HepG2 (cell line): ENCODE results near the gene VTN. TPM values are rescaled to one million over a fixed set of nuclear protein-coding genes. Genes with fewer than 3 reads are reported as not detected.

Experiments
- ATAC-seq: fragments of 200-7000 bp; cut with Tn5 transposase; 3 replicates; pipeline ENCODE4 v1.9.1; 2020; ENCODE audit warnings: mild to moderate bottlenecking, moderate library complexity
- BruUV-seq: library from RNA; stranded (reverse); fragments of 400-500 nt; replicated peaks from 2 replicates; lab custom pipeline; 2021; lab: Mats Ljungman, UMichigan
- CTCF ChIA-PET: fragments of 300-600 bp; formaldehyde crosslinking; extraction: SDS; loops from one replicate; lab custom pipeline; 2021; ENCODE audit warnings: low total read pairs, inconsistent platforms, low intra/inter-chr PET ratio; lab: Yijun Ruan, JAX
- POLR2A ChIA-PET: fragments of 350-600 bp; sonication (Branson Sonifier 250); formaldehyde crosslinking; loops from one replicate; lab custom pipeline; 2020; ENCODE audit warnings: antibody characterized with exemption, inconsistent platforms; lab: Yijun Ruan, JAX
- DNase-seq: peaks from one replicate; pipeline ENCODE4 v3.0.0-alpha.2; 2015; ENCODE audit warnings: low spot score
- FAIRE-seq: peaks from 3 replicates; lab custom pipeline; 2011; peaks lifted over from hg19 to GRCh38; lab: Jason Lieb, UNC
- H2AFZ ChIP-seq: one replicate; pipeline ENCODE4 v1.6.1; 2011; ENCODE audit warnings: low read length, inconsistent platforms
- H3K27ac ChIP-seq: fragments of 300-600 bp; 3 replicates; pipeline ENCODE4 v1.8.0; 2011; ENCODE audit warnings: mixed run types, mild to moderate bottlenecking, mixed read lengths, low read length, inconsistent platforms; ENCODE audit not compliant: insufficient read depth; ENCODE audit errors: extremely low read length
- H3K27me3 ChIP-seq, 2 experiments: fragments of 200-600 bp in 1 of 2; 2 replicates in 1 of 2; 3 replicates in 1 of 2; pipeline versions ENCODE4 v1.6.0 to v1.8.0; 2011; ENCODE audit warnings: low read length in 2 of 2, mild to moderate bottlenecking in 2 of 2, moderate library complexity in 2 of 2, inconsistent platforms in 1 of 2; ENCODE audit not compliant: insufficient read depth in 2 of 2, control insufficient read depth in 1 of 2
- H3K36me3 ChIP-seq, 2 experiments: fragments of 200-600 bp in 1 of 2; replicated peaks in 1 of 2; 2 replicates in 1 of 2; 3 replicates in 1 of 2; pipeline versions ENCODE4 v1.5.1 to v1.8.0; 2011; ENCODE audit warnings: low read length in 2 of 2, inconsistent platforms in 1 of 2; ENCODE audit not compliant: insufficient read depth in 2 of 2, control insufficient read depth in 1 of 2
- H3K4me1 ChIP-seq: 2 replicates; pipeline ENCODE4 v1.5.1; 2012; ENCODE audit warnings: low read length, inconsistent platforms; ENCODE audit not compliant: insufficient read depth
- H3K4me2 ChIP-seq: 2 replicates; pipeline ENCODE4 v1.6.0; 2011; ENCODE audit warnings: low read depth, low read length, inconsistent platforms
- H3K4me3 ChIP-seq, 3 experiments: fragments of 200-600 bp in 1 of 3; sonication (generic), shearing (Covaris generic) in 1 of 3; replicated peaks in 1 of 3; 2 replicates each; pipeline ENCODE4 v1.5.1; 2011 to 2016; ENCODE audit warnings: low read length in 3 of 3, inconsistent platforms in 2 of 3, low read depth in 2 of 3, mild to moderate bottlenecking in 2 of 3, control low read depth in 1 of 3, mixed read lengths in 1 of 3; ENCODE audit not compliant: insufficient read depth in 1 of 3
- H3K79me2 ChIP-seq: one replicate; pipeline ENCODE4 v1.6.1; 2011; ENCODE audit warnings: low read length, inconsistent platforms; ENCODE audit not compliant: insufficient read depth
- H3K9ac ChIP-seq: 2 replicates; pipeline ENCODE4 v1.6.0; 2011; ENCODE audit warnings: mild to moderate bottlenecking, low read depth, low read length, inconsistent platforms; ENCODE audit not compliant: insufficient read depth
- H3K9me3 ChIP-seq: 2 replicates; pipeline ENCODE4 v1.5.1; 2012; ENCODE audit warnings: mild to moderate bottlenecking, low read length
- H4K20me1 ChIP-seq: 2 replicates; pipeline ENCODE4 v1.6.0; 2011; ENCODE audit warnings: inconsistent platforms, mild to moderate bottlenecking, low read length, moderate library complexity; ENCODE audit not compliant: insufficient read depth
- ARHGAP35 ChIP-seq: sonication (generic); formaldehyde crosslinking; IDR thresholded peaks from 2 replicates; pipeline ENCODE4 v1.9.0; 2022; ENCODE audit warnings: mild to moderate bottlenecking, inconsistent platforms, moderate library complexity, missing genetic modification reagents, borderline replicate concordance
- CREBL2 ChIP-seq: sonication (generic); formaldehyde crosslinking; IDR thresholded peaks from 2 replicates; pipeline ENCODE4 v1.8.1; 2023; ENCODE audit warnings: missing genetic modification reagents, mild to moderate bottlenecking, borderline replicate concordance
- EED ChIP-seq: sonication (generic); formaldehyde crosslinking; IDR thresholded peaks from 2 replicates; pipeline ENCODE4 v1.5.0; 2020; ENCODE audit warnings: mild to moderate bottlenecking, missing genetic modification reagents
- GTF3A ChIP-seq: sonication (generic); formaldehyde crosslinking; conservative IDR thresholded peaks from 2 replicates; pipeline ENCODE4 v1.4.0; 2020; ENCODE audit warnings: mild to moderate bottlenecking, missing genetic modification reagents
- KDM1A ChIP-seq: IDR thresholded peaks from 2 replicates; pipeline ENCODE4 v1.6.1; 2016; ENCODE audit warnings: missing compliant biosample characterization
- KLF12 ChIP-seq: sonication (generic); formaldehyde crosslinking; IDR thresholded peaks from 2 replicates; pipeline ENCODE4 v1.4.0; 2020; ENCODE audit warnings: missing genetic modification reagents, borderline replicate concordance
- KLF15 ChIP-seq: sonication (generic); formaldehyde crosslinking; IDR thresholded peaks from 2 replicates; pipeline ENCODE4 v1.8.1; 2023; ENCODE audit warnings: borderline replicate concordance, mild to moderate bottlenecking, inconsistent platforms, missing genetic modification reagents, mixed read lengths
- MIXL1 ChIP-seq: IDR thresholded peaks from 2 replicates; pipeline ENCODE4 v1.6.1; 2016
- NR2F1 ChIP-seq, 2 experiments: fragments of 450-650 bp in 1 of 2; formaldehyde crosslinking in 1 of 2; IDR thresholded peaks; 2 replicates each; pipeline versions ENCODE4 v1.5.0 to v1.6.1; 2016 to 2020; ENCODE audit warnings: mild to moderate bottlenecking in 1 of 2, missing compliant biosample characterization in 1 of 2, missing genetic modification reagents in 1 of 2, moderate library complexity in 1 of 2
- PAX8 ChIP-seq: sonication (generic); formaldehyde crosslinking; IDR thresholded peaks from 2 replicates; pipeline ENCODE4 v1.8.0; 2022; ENCODE audit warnings: mild to moderate bottlenecking, missing genetic modification reagents, borderline replicate concordance
- TBL1XR1 ChIP-seq: fragments of 150-350 bp; IDR thresholded peaks from 2 replicates; pipeline ENCODE4 v1.6.1; 2014; ENCODE audit warnings: borderline replicate concordance, low read length; ENCODE audit not compliant: partially characterized antibody
- ZNF180 ChIP-seq: sonication (generic); formaldehyde crosslinking; IDR thresholded peaks from 2 replicates; pipeline ENCODE4 v1.4.0; 2020; ENCODE audit warnings: low read depth, missing genetic modification reagents, borderline replicate concordance
- ZNF30 ChIP-seq: sonication (generic); formaldehyde crosslinking; IDR thresholded peaks from 2 replicates; pipeline ENCODE4 v1.5.0; 2020; ENCODE audit warnings: mild to moderate bottlenecking, missing genetic modification reagents
- ZNF496 ChIP-seq: sonication (generic); formaldehyde crosslinking; IDR thresholded peaks from 2 replicates; pipeline ENCODE4 v1.8.1; 2023; ENCODE audit warnings: mild to moderate bottlenecking, moderate library complexity, missing genetic modification reagents; ENCODE audit not compliant: insufficient replicate concordance
- ZNF503 ChIP-seq: sonication (generic); formaldehyde crosslinking; IDR thresholded peaks from 2 replicates; pipeline ENCODE4 v1.4.0; 2020; ENCODE audit warnings: missing genetic modification reagents
- ZNF547 ChIP-seq: sonication (generic); formaldehyde crosslinking; IDR thresholded peaks from 2 replicates; pipeline ENCODE4 v1.5.1; 2020; ENCODE audit warnings: mild to moderate bottlenecking, missing genetic modification reagents
- ZNF572 ChIP-seq: sonication (generic); formaldehyde crosslinking; IDR thresholded peaks from 2 replicates; pipeline ENCODE4 v1.5.1; 2020; ENCODE audit warnings: mild to moderate bottlenecking, missing genetic modification reagents
- ZNF7 ChIP-seq: IDR thresholded peaks from 2 replicates; pipeline ENCODE4 v1.6.1; 2016; ENCODE audit warnings: missing biosample characterization, missing genetic modification reagents
- ZNF773 ChIP-seq: sonication (generic); formaldehyde crosslinking; IDR thresholded peaks from 2 replicates; pipeline ENCODE4 v1.4.0; 2020; ENCODE audit warnings: missing genetic modification reagents, borderline replicate concordance
- WGBS: methylation state at CpG from one replicate; pipeline ENCODE4 v1.1.6; 2017; ENCODE audit warnings: low lambda C conversion rate; 5-methylcytosine and 5-hydroxymethylcytosine counted together
- in situ Hi-C: cut with HindIII; loops from 2 replicates; pipeline ENCODE4 v1.10.0; 2017; ENCODE audit warnings: low pct_unique_long_range_greater_than_20kb; ENCODE audit not compliant: extremely low pct_ligation_motif_present
- intact Hi-C: fragments of 100-400 bp; cut with micrococcal nuclease; formaldehyde crosslinking; loops from one replicate; pipeline ENCODE4 v1.10.0; 2022; ENCODE audit not compliant: unreplicated experiment
- polyA plus RNA-seq, 8 experiments: library from polyadenylated mRNA; depleted of rRNA in 3 of 8; stranded (reverse) in 7 of 8; unstranded in 1 of 8; fragments of >200 nt; fragmentation: Illumina TruSeq in 4 of 8; extraction: Trizol in 4 of 8; gene quantifications; 2 replicates each; pipeline versions ENCODE4 v1.2.1 to v1.2.3, GENCODE V29; 2011 to 2016; ENCODE audit warnings: low read depth in 4 of 8, missing spikeins in 1 of 8, mixed read lengths in 1 of 8; ENCODE audit not compliant: insufficient read depth in 1 of 8
- total RNA-seq, 5 experiments: library from RNA; depleted of rRNA; stranded (reverse); fragments of >200 nt; fragmentation: Illumina TruSeq; extraction: Trizol; gene quantifications; 2 replicates each; pipeline ENCODE4 v1.2.3, GENCODE V29; 2016; ENCODE audit warnings: low read depth in 1 of 5

Gene VTN
- total and polyA plus RNA-seq, 2 of the 13 experiments (the other 11 are each of a cell fraction or from before 2014, with no cell fraction given): 108 to 131 TPM

- H2AFZ ChIP-seq: no peak within 1 kb of the TSS
- no peaks in the 10 kb centered on the region; a peak in 1 of 5 replicates for H3K27me3 ChIP-seq
- peaks cover 27% of the 10 kb centered on the region for H3K4me1 ChIP-seq
- peak within 1 kb of the TSS; percentile 97 for H3K4me2 ChIP-seq
- DNase-seq (peak; percentile 28), ATAC-seq (peak; percentile 75), FAIRE-seq (no peak)
- in situ Hi-C loops (no loop called here), intact Hi-C loops (no loop called here)
- peak within 1 kb of the TSS; percentile 79 for H3K9ac ChIP-seq
- no TSS peak for BruUV-seq
- CTCF ChIA-PET: interaction anchor here (1.3 kb wide), 1 partner anchor 11 kb away, joined by 4 read pairs; no protein-coding TSS in a partner anchor
- H3K79me2 ChIP-seq: peaks cover 13% of the 10 kb centered on the region
- peaks cover 9 to 28% of the 10 kb centered on the region in 2 experiments for H3K36me3 ChIP-seq
- no peaks in the 10 kb centered on the region for H4K20me1 ChIP-seq
- H3K9me3 ChIP-seq: no peaks in the 10 kb centered on the region
- H3K27ac ChIP-seq: peak within 1 kb of the TSS; percentile 67
- peak within 1 kb of the TSS; percentile 68 to 84 (median 76) for H3K4me3 ChIP-seq
- under 1% methylated on average over 44 of the region's 70 CpGs for WGBS
- POLR2A ChIA-PET: interaction anchor here (0.8 to 3.4 kb wide), 14 partner anchors 8 to 239 kb away, joined by 3 to 122 read pairs (median 13); partner anchors contain the start of genes BLTP2, IFT20, PIGS and POLDIP2
- TF ChIP-seq KLF15 (no peak), ZNF7 (CRISPR knock-in tag) (no peak), ZNF503 (CRISPR knock-in tag) (no peak; the same call in 1 of the 2 replicates), ZNF180 (CRISPR knock-in tag) (no peak), ARHGAP35 (CRISPR knock-in tag) (peak; percentile 72; the same call in 1 of the 2 replicates), ZNF496 (CRISPR knock-in tag) (no peak), KDM1A (CRISPR knock-in tag) (no peak), NR2F1 (CRISPR knock-in tag; IDR thresholded peaks at IDR 0.05) (no peak), ZNF30 (no peak), ZNF572 (CRISPR knock-in tag) (no peak), CREBL2 (CRISPR knock-in tag) (no peak), ZNF773 (no peak; the same call in 1 of the 2 replicates), EED (CRISPR knock-in tag) (no peak), TBL1XR1 (no peak), PAX8 (0 out of 2 replicates have a peak, but pooled peaks have one; percentile 64), ZNF547 (CRISPR knock-in tag) (peak; percentile 83), GTF3A (CRISPR knock-in tag) (0 out of 2 replicates have a peak, but pooled peaks have one; percentile 59), KLF12 (CRISPR knock-in tag) (no peak; the same call in 1 of the 2 replicates), MIXL1 (CRISPR knock-in tag) (no peak)
These were observed 35.7 kb upstream of the VTN start, which contains the start of gene SLC46A1 for GRCh38 chr17:28405632-28406472. TSS of gene SLC46A1 (minus strand) at chr17:28406212. CDS start at chr17:28406114, 98 bp downstream.
